Fibroblast of gingiva (primary cell): ENCODE measurements around the gene ICA1.

ENCODE experiments used
- DNase-seq: peaks from one replicate; pipeline ENCODE4 v3.0.0-alpha.2; 2011; ENCODE audit warnings: low read depth

Gene ICA1

GRCh38 chr7:8197994-8198698, 63.8 kb downstream of the ICA1 start:
- no peak for DNase-seq

- DNase-seq: no peak
Measured at GRCh38 chr7:8192897-8193296, 69.1 kb downstream of the ICA1 start.

- peak; percentile 48 for DNase-seq
Measured at GRCh38 chr7:8190119-8190895, 71.7 kb downstream of the ICA1 start.

- no peak for DNase-seq
Measured at GRCh38 chr7:8189625-8190024, 72.3 kb downstream of the ICA1 start.

GRCh38 chr7:8185926-8186683, 75.9 kb downstream of the ICA1 start:
- DNase-seq: no peak

GRCh38 chr7:8184221-8184620, 77.7 kb downstream of the ICA1 start:
- DNase-seq: no peak

- no peak for DNase-seq
Measured at GRCh38 chr7:8179486-8179885, 82.5 kb downstream of the ICA1 start.

- DNase-seq: no peak
Measured at GRCh38 chr7:8178353-8178752, 83.6 kb downstream of the ICA1 start.

GRCh38 chr7:8177109-8177933, 84.6 kb downstream of the ICA1 start:
- DNase-seq: no peak

GRCh38 chr7:8176370-8177081, 85.4 kb downstream of the ICA1 start:
- no peak for DNase-seq

GRCh38 chr7:8175929-8176369, 86.0 kb downstream of the ICA1 start:
- no peak for DNase-seq

- DNase-seq: no peak
Measured at GRCh38 chr7:8172372-8173354, 89.3 kb downstream of the ICA1 start.

GRCh38 chr7:8169171-8169570, 92.8 kb downstream of the ICA1 start:
- DNase-seq: no peak

- DNase-seq: no peak
Measured at GRCh38 chr7:8168336-8168735, 93.6 kb downstream of the ICA1 start.

GRCh38 chr7:8165150-8165549, 96.8 kb downstream of the ICA1 start:
- DNase-seq: no peak

- DNase-seq: no peak
Measured at GRCh38 chr7:8162181-8162580, 99.8 kb downstream of the ICA1 start.

- DNase-seq: no peak
Measured at GRCh38 chr7:8161364-8161828, 100.6 kb downstream of the ICA1 start.

- DNase-seq: no peak
Measured at GRCh38 chr7:8160779-8161345, 101.1 kb downstream of the ICA1 start.

GRCh38 chr7:8160250-8160649, 101.7 kb downstream of the ICA1 start:
- DNase-seq: no peak

GRCh38 chr7:8159595-8159994, 102.4 kb downstream of the ICA1 start:
- no peak for DNase-seq
